Stimulated activated naive CD8-positive, alpha-beta T cell treated with anti-CD3 and anti-CD28 coated beads, Interleukin-15, Interleukin-2, amounts not matched to agents 100 ng/mL and 50 ng/mL, for 24 hours (primary cell): ENCODE results near the gene SLC10A3.
A peak's percentile ranks its signal among the peaks of the same experiment; 100 is the strongest.

Experiments
- H3K27ac Mint-ChIP-seq: one replicate; pipeline ENCODE4 v1.8.0; 2021; ENCODE audit warnings: mild to moderate bottlenecking, mixed read lengths
- H3K27me3 Mint-ChIP-seq: one replicate; pipeline ENCODE4 v1.8.0; 2021; ENCODE audit warnings: mixed read lengths
- H3K36me3 Mint-ChIP-seq: one replicate; pipeline ENCODE4 v1.8.0; 2021; ENCODE audit warnings: low read depth, mixed read lengths
- H3K4me1 Mint-ChIP-seq: one replicate; pipeline ENCODE4 v1.8.0; 2021; ENCODE audit warnings: low read depth, mixed read lengths
- H3K4me3 Mint-ChIP-seq: one replicate; pipeline ENCODE4 v1.8.0; 2021; ENCODE audit warnings: mild to moderate bottlenecking, mixed read lengths
- H3K9me3 Mint-ChIP-seq: one replicate; pipeline ENCODE4 v1.8.0; 2021; ENCODE audit warnings: mixed read lengths

The SLC10A3 gene

DNA sequence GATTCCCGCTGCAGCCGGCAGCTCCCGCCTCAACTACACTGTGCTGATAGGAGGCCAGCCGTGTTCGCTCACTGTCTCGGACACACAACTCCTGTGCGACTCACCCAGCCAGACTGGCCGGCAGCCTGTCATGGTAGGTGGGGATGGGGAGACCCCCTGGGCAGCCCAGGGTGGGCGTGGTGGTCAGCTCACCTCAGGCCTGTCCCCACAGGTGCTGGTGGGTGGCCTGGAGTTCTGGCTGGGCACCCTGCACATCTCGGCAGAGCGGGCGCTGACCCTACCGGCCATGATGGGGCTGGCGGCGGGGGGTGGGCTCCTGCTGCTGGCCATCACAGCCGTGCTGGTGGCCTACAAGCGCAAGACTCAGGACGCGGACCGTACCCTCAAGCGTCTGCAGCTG lies 22.9 kb downstream of the SLC10A3 start:
- Mint-ChIP-seq H3K27me3 (no peaks in the 10 kb centered on the region), H3K27ac (no peak overlapping the region), H3K4me3 (no peak overlapping the region), H3K36me3 (no peaks in the 10 kb centered on the region), H3K9me3 (no peaks in the 10 kb centered on the region), H3K4me1 (no peaks in the 10 kb centered on the region)

- Mint-ChIP-seq H3K27ac (no peak overlapping the region), H3K4me1 (no peaks in the 10 kb centered on the region), H3K27me3 (no peaks in the 10 kb centered on the region), H3K36me3 (no peaks in the 10 kb centered on the region), H3K4me3 (no peak overlapping the region), H3K9me3 (no peaks in the 10 kb centered on the region)
These were observed 23.5 kb downstream of the SLC10A3 start for GRCh38 chrX:154466907-154467306.

- H3K4me1 Mint-ChIP-seq = no peaks in the 10 kb centered on the region
- no peaks in the 10 kb centered on the region for H3K9me3 Mint-ChIP-seq
- no peak overlapping the region for H3K4me3 Mint-ChIP-seq
- no peak overlapping the region for H3K27ac Mint-ChIP-seq
- H3K27me3 Mint-ChIP-seq = no peaks in the 10 kb centered on the region
- peaks cover 4% of the 10 kb centered on the region for H3K36me3 Mint-ChIP-seq
These were observed 24.4 kb downstream of the SLC10A3 start for GRCh38 chrX:154466036-154466435.

DNA sequence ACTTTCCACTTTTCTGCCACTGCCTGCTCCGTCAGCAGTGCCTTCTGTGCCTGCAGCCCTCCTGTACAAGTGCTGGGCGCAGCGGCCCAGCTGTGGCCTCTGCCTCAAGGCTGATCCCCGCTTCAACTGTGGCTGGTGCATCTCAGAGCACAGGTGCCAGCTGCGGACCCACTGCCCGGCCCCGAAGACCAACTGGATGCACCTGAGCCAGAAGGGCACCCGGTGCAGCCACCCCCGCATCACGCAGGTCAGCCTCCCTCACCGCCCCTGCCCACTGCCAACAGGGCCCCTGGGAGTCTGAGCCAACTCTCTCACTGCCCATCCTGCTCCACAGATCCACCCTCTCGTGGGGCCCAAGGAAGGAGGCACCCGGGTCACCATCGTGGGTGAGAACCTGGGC lies 24.8 kb downstream of the SLC10A3 start:
- no peak overlapping the region for H3K4me3 Mint-ChIP-seq
- no peaks in the 10 kb centered on the region for H3K27me3 Mint-ChIP-seq
- no peaks in the 10 kb centered on the region for H3K4me1 Mint-ChIP-seq
- no peaks in the 10 kb centered on the region for H3K9me3 Mint-ChIP-seq
- peaks cover 4% of the 10 kb centered on the region for H3K36me3 Mint-ChIP-seq
- no peak overlapping the region for H3K27ac Mint-ChIP-seq

DNA sequence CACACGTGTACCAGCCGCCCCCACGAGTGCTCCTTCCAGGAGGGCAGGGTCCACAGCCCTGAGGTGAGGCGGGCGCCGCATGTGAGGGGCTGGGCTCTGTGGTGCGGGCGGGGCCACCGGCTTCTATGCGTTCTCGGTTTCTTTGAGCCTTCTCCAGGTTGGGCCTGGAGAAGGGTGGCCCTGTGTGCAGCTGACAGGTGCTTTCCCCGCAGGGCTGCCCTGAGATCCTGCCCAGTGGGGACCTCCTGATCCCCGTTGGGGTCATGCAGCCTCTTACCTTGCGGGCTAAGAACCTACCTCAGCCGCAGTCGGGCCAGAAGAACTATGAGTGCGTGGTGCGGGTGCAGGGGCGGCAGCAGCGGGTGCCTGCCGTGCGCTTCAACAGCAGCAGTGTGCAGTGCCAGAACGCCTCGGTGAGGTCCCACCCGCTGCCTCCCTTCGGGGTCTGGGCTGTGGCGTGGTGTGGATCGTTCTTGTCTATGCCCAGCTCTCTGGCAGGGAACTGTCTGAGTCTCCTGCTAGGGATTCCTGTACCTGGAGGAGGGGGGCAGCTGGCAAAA lies 25.5 kb downstream of the SLC10A3 start:
- Mint-ChIP-seq H3K4me1 (no peaks in the 10 kb centered on the region), H3K9me3 (no peaks in the 10 kb centered on the region), H3K27me3 (no peaks in the 10 kb centered on the region), H3K27ac (no peak overlapping the region), H3K4me3 (no peak overlapping the region), H3K36me3 (peaks cover 4% of the 10 kb centered on the region)

GRCh38 chrX:154463611-154464220 lies 26.7 kb downstream of the SLC10A3 start:
- Mint-ChIP-seq H3K27ac (no peak overlapping the region), H3K9me3 (no peaks in the 10 kb centered on the region), H3K4me1 (no peaks in the 10 kb centered on the region), H3K27me3 (no peaks in the 10 kb centered on the region), H3K36me3 (peaks cover 4% of the 10 kb centered on the region), H3K4me3 (no peak overlapping the region)

DNA sequence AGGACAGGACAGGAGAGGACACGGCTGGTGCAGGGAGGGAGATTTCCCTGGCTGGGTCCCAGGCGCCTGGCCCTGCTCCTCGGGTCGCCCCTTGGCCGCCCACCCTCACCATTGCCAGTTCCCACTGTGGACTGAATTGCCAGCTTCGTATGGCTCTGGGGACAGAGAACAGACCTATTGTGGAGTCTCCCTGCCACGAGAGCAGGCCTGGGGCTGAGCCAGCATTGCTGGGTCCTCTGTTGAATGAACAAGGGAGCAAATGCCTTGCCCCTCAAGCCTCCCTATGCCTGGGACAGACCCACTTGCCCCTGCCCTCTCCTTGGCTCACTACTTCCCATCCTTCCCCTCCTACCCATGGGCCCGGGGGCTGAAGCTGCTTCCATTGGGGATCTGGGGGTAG lies 28.0 kb downstream of the SLC10A3 start:
- Mint-ChIP-seq H3K27ac (no peak overlapping the region), H3K27me3 (no peaks in the 10 kb centered on the region), H3K4me1 (peaks cover 2% of the 10 kb centered on the region), H3K9me3 (no peaks in the 10 kb centered on the region), H3K4me3 (no peak overlapping the region), H3K36me3 (peaks cover 4% of the 10 kb centered on the region)

DNA sequence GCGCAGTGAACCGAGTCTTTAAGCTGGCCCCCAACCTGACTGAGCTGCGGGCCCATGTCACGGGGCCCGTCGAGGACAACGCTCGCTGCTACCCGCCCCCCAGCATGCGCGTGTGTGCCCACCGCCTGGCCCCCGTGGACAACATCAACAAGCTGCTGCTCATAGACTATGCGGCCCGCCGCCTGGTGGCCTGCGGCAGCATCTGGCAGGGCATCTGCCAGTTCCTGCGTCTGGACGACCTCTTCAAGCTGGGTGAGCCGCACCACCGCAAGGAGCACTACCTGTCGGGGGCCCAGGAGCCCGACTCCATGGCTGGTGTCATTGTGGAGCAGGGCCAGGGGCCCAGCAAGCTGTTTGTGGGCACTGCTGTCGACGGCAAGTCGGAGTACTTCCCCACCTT lies 30.1 kb downstream of the SLC10A3 start:
- Mint-ChIP-seq H3K4me3 (peak overlapping the region; percentile 82), H3K4me1 (peaks cover 6% of the 10 kb centered on the region), H3K9me3 (no peaks in the 10 kb centered on the region)

DNA sequence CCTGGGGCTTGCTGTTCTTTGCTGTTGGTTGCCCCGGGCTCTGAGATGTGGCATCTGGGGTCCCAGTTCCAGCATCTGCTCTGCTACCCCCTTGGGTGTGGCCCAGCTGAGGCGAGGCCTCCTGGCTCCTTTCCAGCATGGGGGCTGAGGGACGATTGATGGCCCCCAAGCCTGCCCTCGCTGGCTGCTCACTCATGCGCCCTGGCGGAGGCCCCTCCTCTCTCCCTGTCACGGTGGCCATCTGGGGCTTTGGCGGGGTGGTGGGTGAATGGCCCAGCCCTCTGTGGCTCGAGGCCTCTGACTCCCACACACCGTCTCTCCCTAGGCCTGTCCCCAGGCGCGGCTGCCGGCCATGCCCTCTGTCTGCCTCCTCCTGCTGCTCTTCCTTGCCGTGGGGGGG lies 30.6 kb downstream of the SLC10A3 start:
- peaks cover 4% of the 10 kb centered on the region for H3K36me3 Mint-ChIP-seq
- no peak overlapping the region for H3K27ac Mint-ChIP-seq
- peaks cover 6% of the 10 kb centered on the region for H3K4me1 Mint-ChIP-seq
- H3K27me3 Mint-ChIP-seq = no peaks in the 10 kb centered on the region
- H3K4me3 Mint-ChIP-seq = peak overlapping the region; percentile 82
- no peaks in the 10 kb centered on the region for H3K9me3 Mint-ChIP-seq

More for the DNA sequence above, 30.1 kb downstream of the SLC10A3 start:
- H3K27ac Mint-ChIP-seq = no peak overlapping the region
- H3K36me3 Mint-ChIP-seq = peaks cover 4% of the 10 kb centered on the region
- H3K27me3 Mint-ChIP-seq = no peaks in the 10 kb centered on the region

DNA sequence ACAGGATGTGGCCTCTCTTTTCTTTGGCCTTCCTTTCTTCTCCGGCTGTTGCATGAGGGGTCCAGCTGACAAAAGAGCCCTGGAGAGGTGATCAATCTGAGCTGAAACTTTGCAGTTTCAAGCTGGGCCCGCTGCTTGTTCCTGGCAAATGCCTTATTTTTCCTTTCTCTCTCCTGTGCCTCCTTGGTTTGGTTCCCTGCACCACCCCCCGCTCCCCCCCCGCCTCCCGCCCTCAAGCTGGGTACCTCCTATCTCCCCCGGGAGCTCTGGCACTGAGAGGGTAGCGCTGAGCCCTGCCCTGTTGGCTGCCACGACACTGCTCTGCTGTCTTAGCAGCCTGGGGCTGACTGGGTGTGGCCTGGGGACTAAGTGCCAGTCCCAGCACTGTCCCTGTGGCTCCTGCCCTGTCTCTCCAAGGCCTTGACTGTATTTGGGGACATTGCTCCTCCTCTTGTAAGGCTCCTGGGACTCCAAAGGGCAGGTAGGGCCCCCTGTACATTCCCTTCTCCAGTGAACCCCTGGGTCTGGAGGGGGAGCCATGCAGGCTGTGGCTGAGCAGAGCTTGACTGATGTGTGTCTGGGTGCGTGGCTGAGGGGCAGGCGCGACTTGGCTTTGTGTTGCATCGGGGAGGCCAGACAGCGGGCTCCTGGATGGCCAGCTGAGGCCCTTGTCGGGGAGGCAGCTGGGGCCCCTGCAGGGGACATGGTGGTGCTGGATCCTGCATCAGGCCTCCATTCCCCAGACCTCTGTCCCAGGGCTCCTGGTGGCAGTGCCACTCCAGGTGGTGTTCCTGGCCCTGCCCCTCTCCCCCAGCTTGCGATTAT lies 31.3 kb downstream of the SLC10A3 start:
- peaks cover 4% of the 10 kb centered on the region for H3K36me3 Mint-ChIP-seq
- H3K27me3 Mint-ChIP-seq = no peaks in the 10 kb centered on the region
- H3K4me3 Mint-ChIP-seq = peak overlapping the region; percentile 82
- no peaks in the 10 kb centered on the region for H3K9me3 Mint-ChIP-seq
- H3K4me1 Mint-ChIP-seq = peaks cover 6% of the 10 kb centered on the region
- H3K27ac Mint-ChIP-seq = no peak overlapping the region

DNA sequence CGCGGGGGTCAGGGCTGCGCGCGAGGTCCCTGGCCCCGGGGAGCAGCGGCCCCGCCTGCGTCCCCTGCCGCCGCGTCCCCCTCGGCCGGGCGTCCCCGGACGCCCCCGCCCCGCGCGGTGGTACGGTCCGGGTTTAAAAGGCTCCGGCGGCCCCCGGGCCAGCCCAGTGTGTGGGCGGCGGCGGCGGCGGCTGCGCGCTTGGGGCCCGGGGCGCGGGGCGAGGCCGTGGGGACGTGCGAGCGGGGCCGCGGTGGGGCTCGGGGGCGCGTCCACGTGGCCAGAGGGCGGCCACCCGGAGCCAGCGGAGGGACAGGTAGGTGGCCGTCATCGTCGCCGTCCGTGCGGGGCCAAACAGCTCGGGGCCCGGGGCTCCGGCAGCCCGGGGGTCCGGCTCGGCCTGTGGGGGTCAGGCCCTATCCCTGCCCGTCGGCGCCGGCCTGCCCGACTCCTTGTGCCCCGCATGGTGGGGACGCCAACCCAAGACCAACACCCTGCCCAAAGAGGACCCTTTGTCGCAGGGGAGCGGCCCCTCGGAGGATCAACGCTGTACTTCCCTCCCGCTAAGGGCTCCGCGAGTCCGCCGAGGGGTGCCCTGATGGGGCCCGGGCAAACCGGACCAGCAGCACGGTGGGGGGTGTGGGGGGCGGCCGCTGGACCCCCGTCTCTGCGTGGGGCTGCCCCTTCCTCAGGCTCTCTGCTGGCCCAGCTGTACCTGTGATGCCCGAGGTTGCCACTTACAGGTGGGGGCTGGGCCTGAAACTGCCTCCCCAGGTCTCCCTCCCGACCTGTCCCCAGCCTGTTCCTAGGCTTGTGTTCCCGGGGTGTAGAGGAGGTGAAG lies 32.1 kb downstream of the SLC10A3 start, which contains the start of gene PLXNA3:
Gene PLXNA3, plus strand, starts transcription at position 166 of the 838 bp plus-strand sequence. CDS start 1,903 bp downstream, outside the sequence.
- H3K9me3 Mint-ChIP-seq = no peaks in the 10 kb centered on the region
- H3K36me3 Mint-ChIP-seq = peaks cover 4% of the 10 kb centered on the region
- H3K27me3 Mint-ChIP-seq = no peaks in the 10 kb centered on the region
- peaks cover 6% of the 10 kb centered on the region for H3K4me1 Mint-ChIP-seq
- peak within 1 kb of the TSS; percentile 97 for H3K27ac Mint-ChIP-seq
- H3K4me3 Mint-ChIP-seq = peak within 1 kb of the TSS; percentile 91

DNA sequence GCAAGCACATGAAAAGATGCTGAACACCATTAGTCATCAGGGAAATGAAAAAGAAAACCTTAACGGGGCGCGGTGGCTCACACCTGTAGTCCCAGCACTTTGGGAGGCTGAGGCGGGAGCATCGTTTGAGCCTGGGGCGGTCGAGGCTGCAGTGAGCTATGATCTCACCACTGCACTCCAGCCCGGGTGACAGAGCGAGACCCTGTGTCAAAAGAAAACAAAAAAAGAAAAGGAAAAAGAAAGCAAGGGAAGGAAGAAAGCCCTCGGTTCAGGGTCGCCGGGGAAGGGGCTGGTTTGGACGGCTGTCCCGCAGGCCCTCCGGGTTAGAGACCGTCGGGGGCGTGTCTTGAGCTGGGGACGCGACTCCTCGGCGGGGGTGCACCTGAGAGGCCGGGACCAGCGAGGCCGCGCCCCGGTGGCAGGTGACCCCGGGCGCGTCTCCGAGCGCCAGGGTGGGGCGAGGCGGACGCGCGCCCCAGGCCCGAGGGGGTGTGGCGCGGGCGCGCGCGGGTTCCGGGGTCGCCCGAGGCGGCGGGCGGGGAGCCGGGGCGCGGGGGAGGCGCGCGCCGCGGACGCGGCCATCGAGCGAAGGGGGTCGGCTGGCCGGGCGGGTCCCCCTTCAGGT lies 32.8 kb downstream of the SLC10A3 start:
- no peaks in the 10 kb centered on the region for H3K9me3 Mint-ChIP-seq
- no peaks in the 10 kb centered on the region for H3K27me3 Mint-ChIP-seq
- H3K4me1 Mint-ChIP-seq = peaks cover 6% of the 10 kb centered on the region
- peak overlapping the region; percentile 91 for H3K4me3 Mint-ChIP-seq
- H3K36me3 Mint-ChIP-seq = peaks cover 4% of the 10 kb centered on the region
- peak overlapping the region; percentile 97 for H3K27ac Mint-ChIP-seq

DNA sequence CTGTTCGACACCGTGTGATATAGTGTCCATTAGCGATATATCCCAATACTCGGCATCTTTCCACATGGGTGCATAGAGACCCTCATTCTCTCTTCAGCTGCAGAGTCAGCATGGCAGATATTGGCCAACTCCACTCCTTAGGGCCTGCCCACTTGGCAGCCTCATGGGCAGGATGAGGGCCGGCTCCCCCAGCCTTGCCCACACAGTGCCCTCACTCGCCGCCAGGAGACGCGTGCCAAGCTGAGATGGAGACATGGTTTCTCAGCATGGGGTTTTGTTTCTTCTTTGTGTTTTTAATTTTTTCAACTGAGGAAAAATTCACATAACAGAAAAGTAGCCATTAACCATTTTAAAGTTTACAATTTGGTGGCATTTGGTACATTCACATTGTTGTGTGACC lies 37.6 kb downstream of the SLC10A3 start:
- no peaks in the 10 kb centered on the region for H3K27me3 Mint-ChIP-seq
- no peaks in the 10 kb centered on the region for H3K9me3 Mint-ChIP-seq
- peaks cover 6% of the 10 kb centered on the region for H3K4me1 Mint-ChIP-seq
- H3K4me3 Mint-ChIP-seq = no peak overlapping the region
- H3K36me3 Mint-ChIP-seq = no peaks in the 10 kb centered on the region
- no peak overlapping the region for H3K27ac Mint-ChIP-seq

DNA sequence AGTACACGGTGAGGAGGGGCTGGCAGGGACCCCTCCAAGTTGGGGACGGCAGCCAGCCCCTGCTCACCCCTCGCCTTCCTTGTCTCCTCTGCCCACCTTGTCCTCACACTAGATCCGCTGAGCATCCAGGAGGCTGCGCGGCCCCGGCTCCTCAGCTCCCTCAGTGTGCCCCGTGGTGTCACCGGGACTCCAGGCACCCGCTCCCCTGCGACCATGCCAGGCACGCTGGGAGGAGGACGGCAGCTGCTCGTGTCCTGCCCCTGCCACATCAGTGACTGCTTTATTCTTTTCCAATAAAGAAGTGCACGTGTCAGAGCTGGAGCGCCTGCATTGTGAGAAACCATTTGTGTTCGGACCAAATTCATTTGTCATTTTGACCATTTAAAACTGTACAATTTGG lies 40.1 kb downstream of the SLC10A3 start:
- Mint-ChIP-seq H3K36me3 (peaks cover 4% of the 10 kb centered on the region), H3K4me3 (no peak overlapping the region), H3K27me3 (no peaks in the 10 kb centered on the region), H3K4me1 (no peaks in the 10 kb centered on the region), H3K9me3 (no peaks in the 10 kb centered on the region), H3K27ac (no peak overlapping the region)
